Mesenchymal stem cell (in vitro differentiated cells and primary cell): ENCODE measurements around the gene PLXNA2.

Experiments used
- DNase-seq: peaks from one replicate; pipeline ENCODE4 v3.0.0-alpha.2; 2013
- H2AFZ ChIP-seq: one replicate; pipeline ENCODE4 v1.6.1; 2013; ENCODE audit warnings: low read depth, mild to moderate bottlenecking, control low read depth, inconsistent platforms, low read length, moderate library complexity
- H2AK5ac ChIP-seq: 2 replicates; pipeline ENCODE4 v1.6.1; 2013; ENCODE audit warnings: low read length, moderate library complexity, mild to moderate bottlenecking, inconsistent platforms; ENCODE audit not compliant: severe bottlenecking
- H2BK120ac ChIP-seq: one replicate; pipeline ENCODE4 v1.6.1; 2013; ENCODE audit warnings: low read depth, mild to moderate bottlenecking, inconsistent platforms, low read length, moderate library complexity
- H2BK12ac ChIP-seq, 2 experiments: one replicate each; pipeline ENCODE4 v1.6.1; 2013; ENCODE audit warnings: inconsistent platforms in 2 of 2, low read length in 2 of 2, mild to moderate bottlenecking in 2 of 2, moderate library complexity in 2 of 2, control low read depth in 1 of 2
- H2BK15ac ChIP-seq: one replicate; pipeline ENCODE4 v1.6.1; 2013; ENCODE audit warnings: mild to moderate bottlenecking, low read depth, inconsistent platforms; ENCODE audit not compliant: poor library complexity, severe bottlenecking
- H2BK5ac ChIP-seq: 2 replicates; pipeline ENCODE4 v1.6.1; 2013; ENCODE audit warnings: low read depth, mild to moderate bottlenecking, low read length, control low read depth, inconsistent platforms; ENCODE audit not compliant: poor library complexity, severe bottlenecking
- H3K14ac ChIP-seq, 2 experiments: one replicate each; pipeline ENCODE4 v1.6.1; 2013; ENCODE audit warnings: inconsistent platforms in 2 of 2, low read length in 2 of 2, control low read depth in 1 of 2, mild to moderate bottlenecking in 1 of 2, moderate library complexity in 1 of 2
- H3K18ac ChIP-seq, 2 experiments: one replicate each; pipeline ENCODE4 v1.6.1; 2013; ENCODE audit warnings: inconsistent platforms in 2 of 2, low read length in 2 of 2, control low read depth in 1 of 2, low read depth in 1 of 2, mild to moderate bottlenecking in 1 of 2
- H3K23ac ChIP-seq, 2 experiments: one replicate each; pipeline ENCODE4 v1.6.1; 2013; ENCODE audit warnings: inconsistent platforms in 2 of 2, low read length in 2 of 2, mild to moderate bottlenecking in 2 of 2, moderate library complexity in 2 of 2, control low read depth in 1 of 2
- H3K27ac ChIP-seq: 2 replicates; pipeline ENCODE4 v1.5.1; 2013; ENCODE audit warnings: mild to moderate bottlenecking, moderate library complexity, low read length, control low read depth, inconsistent platforms; ENCODE audit not compliant: poor library complexity, severe bottlenecking
- H3K27me3 ChIP-seq, 2 experiments: 2 replicates each; pipeline versions ENCODE4 v1.6.1 to v1.7.0; 2013; ENCODE audit warnings: low read length in 2 of 2, mild to moderate bottlenecking in 2 of 2, moderate library complexity in 2 of 2, control low read depth in 1 of 2, inconsistent platforms in 1 of 2; ENCODE audit not compliant: control insufficient read depth in 1 of 2, insufficient read depth in 1 of 2
- H3K36me3 ChIP-seq, 2 experiments: 2 replicates each; pipeline versions ENCODE4 v1.6.1 to v1.7.0; 2013; ENCODE audit warnings: low read length in 2 of 2, control low read depth in 1 of 2, inconsistent platforms in 1 of 2, low read depth in 1 of 2, mild to moderate bottlenecking in 1 of 2; ENCODE audit not compliant: insufficient read depth in 2 of 2, control insufficient read depth in 1 of 2
- H3K4ac ChIP-seq, 2 experiments: one replicate each; pipeline ENCODE4 v1.6.1; 2013; ENCODE audit warnings: inconsistent platforms in 2 of 2, low read length in 2 of 2, mild to moderate bottlenecking in 2 of 2, moderate library complexity in 2 of 2, control low read depth in 1 of 2, low read depth in 1 of 2
- H3K4me1 ChIP-seq: 2 replicates; pipeline ENCODE4 v1.6.1; 2013; ENCODE audit warnings: low read depth, low read length, control low read depth; ENCODE audit not compliant: control insufficient read depth, insufficient read depth
- H3K4me2 ChIP-seq: 2 replicates; pipeline ENCODE4 v1.6.1; 2013; ENCODE audit warnings: low read length, mild to moderate bottlenecking, inconsistent platforms; ENCODE audit not compliant: poor library complexity, severe bottlenecking
- H3K4me3 ChIP-seq, 2 experiments: 2 replicates each; pipeline versions ENCODE4 v1.5.1 to v1.7.0; 2013; ENCODE audit warnings: low read length in 2 of 2, mild to moderate bottlenecking in 2 of 2, control low read depth in 1 of 2, low read depth in 1 of 2; ENCODE audit not compliant: insufficient read depth in 1 of 2
- H3K79me1 ChIP-seq: replicated peaks from 2 replicates; pipeline ENCODE4 v1.6.1; 2013; ENCODE audit warnings: mild to moderate bottlenecking, control low read depth, low read length, inconsistent platforms; ENCODE audit not compliant: poor library complexity, severe bottlenecking
- H3K9ac ChIP-seq: 2 replicates; pipeline ENCODE4 v1.7.0; 2013; ENCODE audit warnings: mild to moderate bottlenecking, low read length, moderate library complexity
- H3K9me3 ChIP-seq: 2 replicates; pipeline ENCODE4 v1.7.0; 2013; ENCODE audit warnings: mild to moderate bottlenecking, low read length; ENCODE audit not compliant: control insufficient read depth
- H4K8ac ChIP-seq: one replicate; pipeline ENCODE4 v1.6.1; 2013; ENCODE audit warnings: inconsistent platforms, mild to moderate bottlenecking, low read length, moderate library complexity
- H4K91ac ChIP-seq: one replicate; pipeline ENCODE4 v1.6.1; 2013; ENCODE audit warnings: mild to moderate bottlenecking, low read length, inconsistent platforms
- WGBS: methylation state at CpG from one replicate; pipeline ENCODE4 v1.1.7; 2013; ENCODE audit warnings: mixed read lengths; 5-methylcytosine and 5-hydroxymethylcytosine counted together

The PLXNA2 gene

GRCh38 chr1:208240662-208241355, 3.4 kb downstream of the PLXNA2 start:
- peaks cover 11 to 37% of the 10 kb centered on the region in 2 experiments for H3K27me3 ChIP-seq
- 83% methylated on average over 2 of the region's 3 CpGs for WGBS
- H3K4ac ChIP-seq: no peak overlapping the region
- H3K79me1 ChIP-seq: no peaks in the 10 kb centered on the region
- no peak overlapping the region for H3K18ac ChIP-seq
- no peak overlapping the region for H2BK5ac ChIP-seq
- H3K4me1 ChIP-seq: peaks cover 32% of the 10 kb centered on the region
- no peaks in the 10 kb centered on the region for H3K36me3 ChIP-seq
- no peak for DNase-seq
- peak overlapping the region; percentile 31 for H2BK15ac ChIP-seq
- no peak overlapping the region for H3K9ac ChIP-seq
- H3K14ac ChIP-seq: no peak overlapping the region
- no peak overlapping the region for H3K4me3 ChIP-seq
- H2BK120ac ChIP-seq: no peak overlapping the region
- no peak overlapping the region for H3K27ac ChIP-seq
- H2AFZ ChIP-seq: no peak overlapping the region
- no peak overlapping the region for H4K91ac ChIP-seq
- H2BK12ac ChIP-seq: no peak overlapping the region
- no peak overlapping the region for H3K23ac ChIP-seq
- no peak overlapping the region for H3K4me2 ChIP-seq
- no peak overlapping the region for H2AK5ac ChIP-seq
- H3K9me3 ChIP-seq: no peaks in the 10 kb centered on the region
- H4K8ac ChIP-seq: no peak overlapping the region

- Histone ChIP-seq H3K9ac (no peak overlapping the region), H3K27me3 (peaks cover 11 to 36% of the 10 kb centered on the region in 2 experiments), H3K36me3 (no peaks in the 10 kb centered on the region), H3K4me2 (peak overlapping the region; percentile 17), H3K4me3 (no peak overlapping the region), H2BK120ac (no peak overlapping the region), H4K91ac (no peak overlapping the region), H4K8ac (no peak overlapping the region), H3K9me3 (no peaks in the 10 kb centered on the region), H3K18ac (peak overlapping the region in 1 of 2 experiments; percentile 48), H3K14ac (no peak overlapping the region), H2BK15ac (no peak overlapping the region), H2BK12ac (peak overlapping the region in 1 of 2 experiments; percentile 34), H3K27ac (no peak overlapping the region), H3K4me1 (peaks cover 37% of the 10 kb centered on the region), H3K4ac (no peak overlapping the region), H2AK5ac (peak overlapping the region; percentile 10), H3K23ac (no peak overlapping the region), H3K79me1 (no peaks in the 10 kb centered on the region), H2BK5ac (no peak overlapping the region), H2AFZ (no peak overlapping the region)
- 80% methylated on average over 10 of the region's 10 CpGs for WGBS
- DNase-seq: no peak
Measured at GRCh38 chr1:208239473-208240381, 4.5 kb downstream of the PLXNA2 start.

DNA sequence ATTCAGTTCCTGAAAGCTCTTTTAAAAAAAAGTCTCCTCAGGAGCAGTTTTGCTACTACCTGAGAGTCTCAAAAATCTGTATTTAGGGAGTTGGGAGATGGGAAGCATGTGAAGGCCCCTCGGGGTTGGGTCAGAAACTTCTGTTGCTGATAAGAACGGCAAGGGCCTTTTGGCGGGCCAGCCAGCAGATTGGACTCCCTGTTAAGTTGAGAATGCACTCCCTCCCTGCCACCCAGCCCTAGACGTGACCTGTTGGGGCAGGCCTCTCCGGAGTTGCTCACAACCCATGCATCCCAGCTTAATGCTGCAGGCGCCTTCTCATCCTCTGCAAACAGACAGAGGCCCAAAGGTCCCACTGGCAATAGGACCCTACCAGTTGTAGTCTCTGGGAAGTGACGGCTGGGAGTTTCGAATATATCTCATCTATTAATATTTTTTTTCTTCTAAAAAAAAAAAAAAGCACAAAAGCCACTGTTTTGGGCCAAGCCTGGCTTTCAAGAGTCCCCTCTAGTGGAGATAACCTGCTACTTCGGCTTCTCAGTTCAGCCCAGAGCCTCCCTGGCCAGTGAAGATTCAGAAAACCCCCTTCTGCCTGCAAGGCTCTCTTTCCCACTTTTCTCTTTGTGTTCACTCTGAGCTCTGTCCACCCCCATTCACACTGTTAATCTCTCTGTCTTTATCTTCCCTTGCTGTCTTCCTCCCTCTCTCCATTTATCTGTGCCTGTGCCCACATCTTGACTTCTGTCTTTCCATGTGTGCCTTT, 5.3 kb downstream of the PLXNA2 start:
- peak overlapping the region in 1 of 2 experiments; percentile 76 for H3K4ac ChIP-seq
- H3K4me2 ChIP-seq: no peak overlapping the region
- peak; percentile 76 for DNase-seq
- H2AFZ ChIP-seq: peak overlapping the region; percentile 39
- peak overlapping the region in 1 of 2 experiments; percentile 69 for H3K14ac ChIP-seq
- no peaks in the 10 kb centered on the region for H3K36me3 ChIP-seq
- H2BK12ac ChIP-seq: peak overlapping the region in 1 of 2 experiments; percentile 82
- peak overlapping the region; percentile 16 for H3K9ac ChIP-seq
- peak overlapping the region; percentile 37 for H4K91ac ChIP-seq
- H3K27ac ChIP-seq: no peak overlapping the region
- no peak overlapping the region for H3K23ac ChIP-seq
- H2AK5ac ChIP-seq: no peak overlapping the region
- peaks cover 40% of the 10 kb centered on the region for H3K4me1 ChIP-seq
- no peaks in the 10 kb centered on the region for H3K9me3 ChIP-seq
- H3K4me3 ChIP-seq: no peak overlapping the region
- no peaks in the 10 kb centered on the region for H3K79me1 ChIP-seq
- 22% methylated on average over 6 of the region's 9 CpGs for WGBS
- no peak overlapping the region for H2BK120ac ChIP-seq
- no peak overlapping the region for H2BK15ac ChIP-seq
- no peak overlapping the region for H2BK5ac ChIP-seq
- peak overlapping the region; percentile 21 for H4K8ac ChIP-seq
- H3K27me3 ChIP-seq: peaks cover 11 to 36% of the 10 kb centered on the region in 2 experiments
- peak overlapping the region in 1 of 2 experiments; percentile 62 for H3K18ac ChIP-seq
